ENCODE results near the gene MCM3AP.

The MCM3AP gene

DNA sequence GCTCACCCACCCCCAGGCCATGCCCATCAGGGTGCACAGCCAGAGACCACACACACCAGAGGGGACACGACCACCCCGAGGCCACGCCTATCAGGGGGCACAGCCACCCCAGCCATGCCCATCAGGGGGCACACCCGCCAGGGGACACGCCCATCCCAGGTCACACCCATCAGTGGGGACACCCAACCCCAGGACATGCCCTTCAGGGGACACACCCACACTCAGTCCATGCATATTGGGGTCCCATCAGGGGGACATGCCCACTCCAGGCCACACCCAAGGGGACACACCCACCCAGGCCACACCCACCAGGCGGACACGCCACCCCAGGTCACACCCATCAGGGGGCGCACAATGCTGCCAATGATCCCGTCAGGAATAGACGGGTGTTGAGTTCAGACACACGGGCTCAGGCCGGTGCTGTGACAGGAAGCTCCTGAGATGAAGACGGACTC, 20.7 kb downstream of the MCM3AP start:
- Histone ChIP-seq H3K9me3 (ENCODE audit: low read length) (no peaks in the 10 kb centered on the region), H4K20me1 (ENCODE audit: insufficient read depth, low read length) (no peaks in the 10 kb centered on the region), H3K79me2 (ENCODE audit: insufficient read depth, low read length) (no peaks in the 10 kb centered on the region), H3K9ac (ENCODE audit: low read length) (no peak overlapping the region), H3K9me2 (ENCODE audit: low read depth, low read length) (no peaks in the 10 kb centered on the region), H2AFZ (ENCODE audit: low read length) (no peak overlapping the region), H3F3A (ENCODE audit: insufficient read depth, low read length) (no peaks in the 10 kb centered on the region), H3K27ac (ENCODE audit: low read depth, low read length, poor library complexity, severe bottlenecking) (no peak overlapping the region), H3K36me3 (ENCODE audit: insufficient read depth, low read length) (peaks cover 89% of the 10 kb centered on the region), H3K4me3 (ENCODE audit: low read depth, low read length, poor library complexity, severe bottlenecking) (no peak overlapping the region), H3K27me3 (ENCODE audit: insufficient read depth, low read length) (no peaks in the 10 kb centered on the region), H3K4me2 (ENCODE audit: low read length) (no peak overlapping the region), H3K4me1 (ENCODE audit: insufficient read depth, low read length, severe bottlenecking) (no peaks in the 10 kb centered on the region)
- TF ChIP-seq, protein P1, sequence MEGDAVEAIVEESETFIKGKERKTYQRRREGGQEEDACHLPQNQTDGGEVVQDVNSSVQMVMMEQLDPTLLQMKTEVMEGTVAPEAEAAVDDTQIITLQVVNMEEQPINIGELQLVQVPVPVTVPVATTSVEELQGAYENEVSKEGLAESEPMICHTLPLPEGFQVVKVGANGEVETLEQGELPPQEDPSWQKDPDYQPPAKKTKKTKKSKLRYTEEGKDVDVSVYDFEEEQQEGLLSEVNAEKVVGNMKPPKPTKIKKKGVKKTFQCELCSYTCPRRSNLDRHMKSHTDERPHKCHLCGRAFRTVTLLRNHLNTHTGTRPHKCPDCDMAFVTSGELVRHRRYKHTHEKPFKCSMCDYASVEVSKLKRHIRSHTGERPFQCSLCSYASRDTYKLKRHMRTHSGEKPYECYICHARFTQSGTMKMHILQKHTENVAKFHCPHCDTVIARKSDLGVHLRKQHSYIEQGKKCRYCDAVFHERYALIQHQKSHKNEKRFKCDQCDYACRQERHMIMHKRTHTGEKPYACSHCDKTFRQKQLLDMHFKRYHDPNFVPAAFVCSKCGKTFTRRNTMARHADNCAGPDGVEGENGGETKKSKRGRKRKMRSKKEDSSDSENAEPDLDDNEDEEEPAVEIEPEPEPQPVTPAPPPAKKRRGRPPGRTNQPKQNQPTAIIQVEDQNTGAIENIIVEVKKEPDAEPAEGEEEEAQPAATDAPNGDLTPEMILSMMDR (IDR thresholded peaks at IDR 0.05; ENCODE audit: low read length), result no peak

DNA sequence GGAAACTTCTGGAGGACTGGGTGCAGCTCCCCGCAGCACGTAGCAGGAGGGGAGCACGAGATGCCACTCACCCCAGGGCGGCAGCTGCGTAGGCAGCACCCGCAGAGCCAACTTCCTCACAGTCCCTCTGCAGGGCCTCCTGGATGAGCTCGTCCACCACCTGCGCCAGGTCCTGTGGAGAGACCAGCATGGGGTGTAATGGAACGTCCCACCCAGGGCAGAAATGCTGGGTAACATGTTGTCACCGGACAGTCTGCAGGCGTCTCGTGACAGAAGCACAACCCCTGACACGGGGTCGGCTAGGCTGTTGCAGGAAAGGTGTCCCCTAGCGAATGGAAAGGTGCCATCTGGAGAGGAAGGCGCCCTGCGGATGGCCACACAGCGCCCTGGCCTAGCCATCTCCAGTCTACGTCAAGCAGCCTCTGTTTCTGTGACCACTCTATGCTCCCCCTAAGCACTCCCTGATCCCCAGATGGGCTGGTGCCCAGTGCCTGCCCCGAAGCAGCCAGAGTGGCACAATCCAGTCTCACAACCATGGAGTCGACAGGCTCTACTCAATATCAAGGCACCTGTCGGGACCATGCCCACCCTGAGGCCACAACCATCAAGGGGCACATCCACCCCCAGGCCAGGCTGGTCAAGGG, 21.2 kb downstream of the MCM3AP start:
- Histone ChIP-seq H3K27ac (ENCODE audit: low read depth, low read length, poor library complexity, severe bottlenecking) (no peak overlapping the region), H3K9ac (ENCODE audit: low read length) (no peak overlapping the region), H3K4me3 (ENCODE audit: low read depth, low read length, poor library complexity, severe bottlenecking) (no peak overlapping the region), H2AFZ (ENCODE audit: low read length) (no peak overlapping the region), H3K9me2 (ENCODE audit: low read depth, low read length) (no peaks in the 10 kb centered on the region), H3K4me2 (ENCODE audit: low read length) (no peak overlapping the region), H4K20me1 (ENCODE audit: insufficient read depth, low read length) (no peaks in the 10 kb centered on the region), H3K79me2 (ENCODE audit: insufficient read depth, low read length) (no peaks in the 10 kb centered on the region), H3K27me3 (ENCODE audit: insufficient read depth, low read length) (no peaks in the 10 kb centered on the region), H3F3A (ENCODE audit: insufficient read depth, low read length) (no peaks in the 10 kb centered on the region), H3K9me3 (ENCODE audit: low read length) (no peaks in the 10 kb centered on the region), H3K4me1 (ENCODE audit: insufficient read depth, low read length, severe bottlenecking) (no peaks in the 10 kb centered on the region), H3K36me3 (ENCODE audit: insufficient read depth, low read length) (peaks cover 88% of the 10 kb centered on the region)
- TF ChIP-seq, protein P1 (IDR thresholded peaks at IDR 0.05; ENCODE audit: low read length), result no peak
- no peak for TF ChIP-seq EZH2 (IDR thresholded peaks at IDR 0.05; ENCODE audit: borderline replicate concordance, low read length)

DNA sequence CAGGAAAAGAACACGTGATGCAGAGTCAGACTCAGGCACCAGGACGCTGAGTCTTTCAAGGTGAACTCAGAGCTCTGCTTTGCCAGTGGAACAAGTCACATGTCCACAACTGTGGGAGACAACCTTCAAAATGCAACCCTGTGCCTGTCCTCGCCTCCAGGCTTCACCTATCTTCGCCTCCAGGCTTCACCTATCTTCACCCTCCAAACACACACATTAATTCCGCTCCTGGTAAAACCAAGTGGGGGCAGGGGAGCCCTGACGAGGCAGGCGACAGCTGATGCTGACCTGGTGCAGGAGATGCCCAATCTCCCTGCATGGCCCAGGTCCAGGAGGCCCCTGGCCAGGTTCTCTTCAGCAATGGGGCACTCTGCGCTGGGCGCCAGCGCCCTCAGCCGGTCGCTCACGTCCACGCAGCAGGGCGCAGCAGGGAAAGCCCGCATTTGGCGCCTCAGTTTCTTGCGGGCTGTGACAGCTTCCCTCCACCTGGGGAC, 28.9 kb downstream of the MCM3AP start:
- TF ChIP-seq, protein P1 (IDR thresholded peaks at IDR 0.05; ENCODE audit: low read length), result 0 out of 2 replicates have a peak, but pooled peaks have one; percentile 10
- no peak for TF ChIP-seq EZH2 (IDR thresholded peaks at IDR 0.05; ENCODE audit: borderline replicate concordance, low read length)
- H3K9me3 ChIP-seq (ENCODE audit: low read length), result no peaks in the 10 kb centered on the region

More for the DNA sequence above, 28.9 kb downstream of the MCM3AP start:
- no peak overlapping the region for H3K4me2 ChIP-seq (ENCODE audit: low read length)
- H3K27ac ChIP-seq (ENCODE audit: low read depth, low read length, poor library complexity, severe bottlenecking), result no peak overlapping the region
- no peak overlapping the region for H3K9ac ChIP-seq (ENCODE audit: low read length)
- peaks cover 93% of the 10 kb centered on the region for H3K36me3 ChIP-seq (ENCODE audit: insufficient read depth, low read length)
- no peaks in the 10 kb centered on the region for H3K9me2 ChIP-seq (ENCODE audit: low read depth, low read length)
- no peaks in the 10 kb centered on the region for H3K79me2 ChIP-seq (ENCODE audit: insufficient read depth, low read length)
- H3K4me3 ChIP-seq (ENCODE audit: low read depth, low read length, poor library complexity, severe bottlenecking), result no peak overlapping the region
- no peaks in the 10 kb centered on the region for H3K27me3 ChIP-seq (ENCODE audit: insufficient read depth, low read length)
- H3F3A ChIP-seq (ENCODE audit: insufficient read depth, low read length), result no peaks in the 10 kb centered on the region
- no peak overlapping the region for H2AFZ ChIP-seq (ENCODE audit: low read length)
- H3K4me1 ChIP-seq (ENCODE audit: insufficient read depth, low read length, severe bottlenecking), result peaks cover 20% of the 10 kb centered on the region
- no peaks in the 10 kb centered on the region for H4K20me1 ChIP-seq (ENCODE audit: insufficient read depth, low read length)

Measured in OCI-LY1 (cell line).